IPS-15b (cell line): ENCODE measurements around the gene DRAM1.

Experiments
- H3K27me3 ChIP-seq: one replicate; pipeline ENCODE4 v1.6.1; 2013; ENCODE audit warnings: low read length; ENCODE audit not compliant: control insufficient read depth, insufficient read depth
- H3K36me3 ChIP-seq: one replicate; pipeline ENCODE4 v1.6.1; 2013; ENCODE audit warnings: low read length; ENCODE audit not compliant: control insufficient read depth, insufficient read depth
- H3K4me1 ChIP-seq: one replicate; pipeline ENCODE4 v1.6.1; 2013; ENCODE audit warnings: mild to moderate bottlenecking, low read length; ENCODE audit not compliant: control insufficient read depth, insufficient read depth
- H3K4me3 ChIP-seq: one replicate; pipeline ENCODE4 v1.5.1; 2013; ENCODE audit warnings: low read depth, low read length
- H3K9ac ChIP-seq: one replicate; pipeline ENCODE4 v1.6.1; 2013; ENCODE audit warnings: low read depth, mild to moderate bottlenecking, low read length
- H3K9me3 ChIP-seq: one replicate; pipeline ENCODE4 v1.6.1; 2013; ENCODE audit warnings: mild to moderate bottlenecking, low read length; ENCODE audit not compliant: control insufficient read depth, insufficient read depth

DRAM1 gene

GRCh38 chr12:101935890-101936746, 58.7 kb downstream of the DRAM1 start:
- Histone ChIP-seq H3K9me3 (no peaks in the 10 kb centered on the region), H3K4me1 (peaks cover 3% of the 10 kb centered on the region), H3K36me3 (no peaks in the 10 kb centered on the region), H3K27me3 (no peaks in the 10 kb centered on the region), H3K9ac (no peak overlapping the region), H3K4me3 (no peak overlapping the region)

DNA sequence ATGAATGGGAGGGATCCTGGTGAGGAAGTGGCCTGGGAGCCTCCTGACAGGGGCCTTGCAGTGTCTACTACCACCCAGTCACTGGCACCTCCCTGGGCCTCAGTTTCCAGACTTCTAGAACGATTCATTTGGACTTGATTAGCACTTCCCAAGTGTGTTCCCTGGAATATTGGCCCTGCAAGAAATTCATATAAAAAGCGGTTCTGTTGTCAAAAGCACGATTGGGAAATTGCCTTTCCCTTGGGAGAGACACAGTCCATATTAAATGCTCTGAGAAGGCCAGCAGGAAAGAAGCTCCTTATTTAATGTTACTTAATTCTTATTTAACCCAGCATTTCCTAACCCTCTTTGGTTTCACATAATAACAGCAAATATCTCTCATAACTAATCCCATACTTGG, 61.9 kb downstream of the DRAM1 start:
- no peak overlapping the region for H3K4me3 ChIP-seq
- H3K36me3 ChIP-seq, result no peaks in the 10 kb centered on the region
- peaks cover 3% of the 10 kb centered on the region for H3K4me1 ChIP-seq
- no peaks in the 10 kb centered on the region for H3K27me3 ChIP-seq
- H3K9ac ChIP-seq, result no peak overlapping the region
- H3K9me3 ChIP-seq, result no peaks in the 10 kb centered on the region

- Histone ChIP-seq H3K4me3 (no peak overlapping the region), H3K27me3 (no peaks in the 10 kb centered on the region), H3K9me3 (no peaks in the 10 kb centered on the region), H3K4me1 (peaks cover 3% of the 10 kb centered on the region), H3K9ac (no peak overlapping the region), H3K36me3 (no peaks in the 10 kb centered on the region)
Observed at GRCh38 chr12:101939856-101940265, 62.5 kb downstream of the DRAM1 start.

DNA sequence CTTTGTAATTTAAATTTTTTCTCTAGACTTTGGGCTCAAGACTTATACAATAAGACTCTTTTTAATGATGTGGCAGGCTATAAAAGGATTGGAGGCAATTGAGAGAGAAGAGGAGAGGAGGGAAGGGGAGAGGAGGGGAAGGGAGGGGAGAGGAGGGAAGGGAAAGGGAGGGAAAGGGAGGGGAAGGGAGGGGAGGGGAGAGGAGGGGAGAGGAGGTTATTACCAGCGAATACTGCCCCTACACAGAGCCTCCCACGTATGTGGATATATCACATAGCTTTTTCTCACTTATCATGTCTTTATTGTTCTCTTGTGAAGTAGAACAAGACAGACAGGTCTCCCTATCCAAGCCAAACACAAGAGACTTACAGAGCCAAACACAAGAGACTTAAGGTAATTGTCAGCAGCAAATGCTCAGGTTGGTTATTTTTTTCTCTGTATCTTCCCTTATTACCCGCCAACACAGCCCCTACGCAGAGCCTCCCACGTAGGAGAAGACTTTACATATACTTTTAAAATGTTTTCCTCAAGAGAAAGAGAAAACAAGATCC, 63.1 kb downstream of the DRAM1 start:
- no peak overlapping the region for H3K4me3 ChIP-seq
- no peaks in the 10 kb centered on the region for H3K36me3 ChIP-seq
- H3K9ac ChIP-seq, result no peak overlapping the region
- H3K27me3 ChIP-seq, result no peaks in the 10 kb centered on the region
- H3K4me1 ChIP-seq, result peaks cover 3% of the 10 kb centered on the region
- no peaks in the 10 kb centered on the region for H3K9me3 ChIP-seq

- H3K9ac ChIP-seq, result no peak overlapping the region
- H3K9me3 ChIP-seq, result no peaks in the 10 kb centered on the region
- H3K4me1 ChIP-seq, result peaks cover 3% of the 10 kb centered on the region
- no peaks in the 10 kb centered on the region for H3K27me3 ChIP-seq
- H3K36me3 ChIP-seq, result no peaks in the 10 kb centered on the region
- no peak overlapping the region for H3K4me3 ChIP-seq
Observed at GRCh38 chr12:101941306-101942249, 64.2 kb downstream of the DRAM1 start.

- Histone ChIP-seq H3K36me3 (no peaks in the 10 kb centered on the region), H3K9me3 (no peaks in the 10 kb centered on the region), H3K9ac (no peak overlapping the region), H3K27me3 (no peaks in the 10 kb centered on the region), H3K4me3 (no peak overlapping the region), H3K4me1 (peaks cover 3% of the 10 kb centered on the region)
Observed at GRCh38 chr12:101942250-101942605, 64.8 kb downstream of the DRAM1 start.

GRCh38 chr12:101945369-101946232, 68.2 kb downstream of the DRAM1 start:
- H3K27me3 ChIP-seq, result no peaks in the 10 kb centered on the region
- no peaks in the 10 kb centered on the region for H3K36me3 ChIP-seq
- H3K4me1 ChIP-seq, result no peaks in the 10 kb centered on the region
- no peak overlapping the region for H3K4me3 ChIP-seq
- no peak overlapping the region for H3K9ac ChIP-seq
- no peaks in the 10 kb centered on the region for H3K9me3 ChIP-seq

DNA sequence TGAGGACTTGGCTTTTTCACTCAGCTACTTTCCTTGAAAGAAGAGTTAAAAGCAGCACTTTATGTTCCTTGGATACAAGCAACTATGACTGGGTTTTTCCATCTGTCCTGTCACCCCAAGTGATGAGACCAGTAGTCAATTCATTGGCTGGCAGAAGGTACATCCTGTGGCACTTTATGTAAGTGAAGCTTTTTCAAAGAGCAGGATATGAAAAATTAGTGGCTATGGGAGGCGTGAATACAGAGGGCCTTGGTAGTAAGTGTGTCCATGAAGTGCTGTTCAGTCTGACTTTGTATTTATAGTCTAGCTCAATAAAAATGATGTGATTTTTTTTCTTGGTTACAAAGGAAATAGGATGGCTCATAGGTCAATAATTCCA, 68.8 kb downstream of the DRAM1 start:
- no peaks in the 10 kb centered on the region for H3K36me3 ChIP-seq

GRCh38 chr12:101947316-101947715, 69.9 kb downstream of the DRAM1 start:
- Histone ChIP-seq H3K9me3 (no peaks in the 10 kb centered on the region), H3K27me3 (no peaks in the 10 kb centered on the region), H3K4me3 (no peak overlapping the region), H3K4me1 (no peaks in the 10 kb centered on the region), H3K36me3 (no peaks in the 10 kb centered on the region), H3K9ac (no peak overlapping the region)

More for the DNA sequence above, 68.8 kb downstream of the DRAM1 start:
- Histone ChIP-seq H3K9me3 (no peaks in the 10 kb centered on the region), H3K4me1 (no peaks in the 10 kb centered on the region), H3K4me3 (no peak overlapping the region), H3K9ac (no peak overlapping the region), H3K27me3 (no peaks in the 10 kb centered on the region)

DNA sequence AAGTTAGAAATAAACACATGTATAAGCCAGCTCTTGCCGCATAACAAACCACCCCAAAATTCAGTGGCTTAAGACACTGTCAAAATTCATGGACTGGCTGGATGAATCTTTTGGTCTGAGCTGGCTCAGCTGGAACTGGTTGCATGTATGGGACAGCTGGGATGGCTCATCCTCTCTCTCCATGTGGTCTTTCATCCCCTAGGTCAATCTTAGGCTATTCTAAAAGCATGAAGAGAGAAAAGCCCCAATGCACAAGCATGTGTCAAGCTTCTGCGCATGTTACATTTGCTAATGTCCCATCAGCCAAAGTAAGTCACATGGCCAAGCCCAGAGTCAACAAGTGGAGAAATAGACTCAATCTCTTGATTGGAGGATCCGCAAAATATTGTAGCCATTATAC, 71.0 kb downstream of the DRAM1 start:
- Histone ChIP-seq H3K4me1 (no peaks in the 10 kb centered on the region), H3K9me3 (no peaks in the 10 kb centered on the region), H3K27me3 (no peaks in the 10 kb centered on the region), H3K4me3 (no peak overlapping the region), H3K36me3 (no peaks in the 10 kb centered on the region), H3K9ac (no peak overlapping the region)

- Histone ChIP-seq H3K4me3 (no peak overlapping the region), H3K36me3 (no peaks in the 10 kb centered on the region)
Observed at GRCh38 chr12:101951002-101951670, 73.8 kb downstream of the DRAM1 start.

More at GRCh38 chr12:101951002-101951670, 73.8 kb downstream of the DRAM1 start:
- Histone ChIP-seq H3K4me1 (no peaks in the 10 kb centered on the region), H3K27me3 (no peaks in the 10 kb centered on the region), H3K9me3 (no peaks in the 10 kb centered on the region), H3K9ac (no peak overlapping the region)
